Activated T-cell treated with anti-CD3 and anti-CD28 coated beads, Interleukin-2, amount 50 U/mL, for 4 hours (primary cell): ENCODE measurements around the gene TANGO2. TPM values are rescaled to one million over a fixed set of nuclear protein-coding genes. Genes with fewer than 3 reads are reported as not detected.

ENCODE experiments used
- ATAC-seq, 2 donors: fragments of 200-7000 bp; cut with Tn5 transposase; one replicate each; pipeline ENCODE4 v1.10.0; 2021
- DNase-seq: peaks from one replicate; pipeline ENCODE4 v3.0.0-alpha.2; 2020
- H3K27me3 Mint-ChIP-seq: one replicate; pipeline ENCODE4 v1.8.0; 2021; ENCODE audit warnings: low read depth, mixed read lengths
- H3K36me3 Mint-ChIP-seq: one replicate; pipeline ENCODE4 v1.8.0; 2022; ENCODE audit warnings: mixed read lengths; ENCODE audit not compliant: insufficient read depth
- H3K4me1 Mint-ChIP-seq: one replicate; pipeline ENCODE4 v1.8.0; 2021; ENCODE audit warnings: low read depth, mixed read lengths
- H3K4me3 Mint-ChIP-seq: one replicate; pipeline ENCODE4 v1.8.0; 2021; ENCODE audit warnings: mild to moderate bottlenecking, moderate library complexity, mixed read lengths
- H3K9me3 Mint-ChIP-seq: one replicate; pipeline ENCODE4 v1.8.0; 2021; ENCODE audit warnings: mixed read lengths
- total RNA-seq, 3 donors: library from RNA; stranded (reverse); gene quantifications; one replicate each; pipeline ENCODE4 v1.2.1, GENCODE V29; 2021

The TANGO2 gene
- total RNA-seq, 3 donors from 2014 or later, result 23.1 to 26.8 (median 25.3) TPM

GRCh38 chr22:19997561-19998231 lies 23.2 kb upstream of the TANGO2 start:
- H3K4me3 Mint-ChIP-seq, result no peak overlapping the region
- ATAC-seq (no peak), DNase-seq (no peak)
- H3K4me1 Mint-ChIP-seq, result no peaks in the 10 kb centered on the region
- H3K27me3 Mint-ChIP-seq, result peaks cover 2% of the 10 kb centered on the region
- H3K36me3 Mint-ChIP-seq, result no peaks in the 10 kb centered on the region
- no peaks in the 10 kb centered on the region for H3K9me3 Mint-ChIP-seq

GRCh38 chr22:19998232-19998951 lies 22.5 kb upstream of the TANGO2 start:
- peaks cover 6% of the 10 kb centered on the region for H3K9me3 Mint-ChIP-seq
- H3K4me3 Mint-ChIP-seq, result no peak overlapping the region
- peaks cover 2% of the 10 kb centered on the region for H3K27me3 Mint-ChIP-seq
- DNase-seq (no peak), ATAC-seq (no peak)
- no peaks in the 10 kb centered on the region for H3K4me1 Mint-ChIP-seq
- H3K36me3 Mint-ChIP-seq, result peaks cover under 1% of the 10 kb centered on the region

- ATAC-seq (no peak), DNase-seq (no peak)
- H3K36me3 Mint-ChIP-seq, result peaks cover 2% of the 10 kb centered on the region
- H3K27me3 Mint-ChIP-seq, result peaks cover 2% of the 10 kb centered on the region
- H3K4me1 Mint-ChIP-seq, result no peaks in the 10 kb centered on the region
- peaks cover 13% of the 10 kb centered on the region for H3K9me3 Mint-ChIP-seq
- H3K4me3 Mint-ChIP-seq, result no peak overlapping the region
Measured at GRCh38 chr22:19998991-19999820, 21.7 kb upstream of the TANGO2 start.

GRCh38 chr22:20000246-20001081 lies 20.4 kb upstream of the TANGO2 start:
- peaks cover 4% of the 10 kb centered on the region for H3K36me3 Mint-ChIP-seq
- H3K4me1 Mint-ChIP-seq, result no peaks in the 10 kb centered on the region
- H3K4me3 Mint-ChIP-seq, result no peak overlapping the region
- ATAC-seq, result no peak
- H3K9me3 Mint-ChIP-seq, result peaks cover 17% of the 10 kb centered on the region
- DNase-seq, result no peak
- H3K27me3 Mint-ChIP-seq, result peaks cover 2% of the 10 kb centered on the region

- Mint-ChIP-seq H3K4me3 (no peak overlapping the region), H3K36me3 (peaks cover 4% of the 10 kb centered on the region), H3K27me3 (peaks cover 2% of the 10 kb centered on the region), H3K9me3 (peaks cover 17% of the 10 kb centered on the region), H3K4me1 (no peaks in the 10 kb centered on the region)
- DNase-seq, result no peak
- ATAC-seq, result no peak
Measured at GRCh38 chr22:20001082-20001638, 19.8 kb upstream of the TANGO2 start.

- Mint-ChIP-seq H3K36me3 (peaks cover 4% of the 10 kb centered on the region), H3K9me3 (peaks cover 17% of the 10 kb centered on the region), H3K27me3 (peaks cover 2% of the 10 kb centered on the region), H3K4me3 (no peak overlapping the region), H3K4me1 (no peaks in the 10 kb centered on the region)
- DNase-seq (no peak), ATAC-seq (no peak)
Measured at GRCh38 chr22:20002128-20002527, 18.8 kb upstream of the TANGO2 start.

- Mint-ChIP-seq H3K4me3 (no peak overlapping the region), H3K4me1 (no peaks in the 10 kb centered on the region), H3K9me3 (peaks cover 17% of the 10 kb centered on the region), H3K36me3 (peaks cover 4% of the 10 kb centered on the region), H3K27me3 (peaks cover 2% of the 10 kb centered on the region)
- DNase-seq, result no peak
- ATAC-seq, result no peak
Measured at GRCh38 chr22:20002636-20003035, 18.3 kb upstream of the TANGO2 start.

GRCh38 chr22:20003304-20003703 lies 17.6 kb upstream of the TANGO2 start:
- no peaks in the 10 kb centered on the region for H3K4me1 Mint-ChIP-seq
- H3K9me3 Mint-ChIP-seq, result peaks cover 17% of the 10 kb centered on the region
- H3K36me3 Mint-ChIP-seq, result peaks cover 4% of the 10 kb centered on the region
- peaks cover 2% of the 10 kb centered on the region for H3K27me3 Mint-ChIP-seq
- no peak overlapping the region for H3K4me3 Mint-ChIP-seq
- no peak for ATAC-seq
- DNase-seq, result no peak

- H3K4me1 Mint-ChIP-seq, result no peaks in the 10 kb centered on the region
- H3K27me3 Mint-ChIP-seq, result peaks cover 2% of the 10 kb centered on the region
- ATAC-seq (no peak), DNase-seq (no peak)
- H3K36me3 Mint-ChIP-seq, result peaks cover 4% of the 10 kb centered on the region
- peaks cover 17% of the 10 kb centered on the region for H3K9me3 Mint-ChIP-seq
- no peak overlapping the region for H3K4me3 Mint-ChIP-seq
Measured at GRCh38 chr22:20004464-20004863, 16.4 kb upstream of the TANGO2 start.

GRCh38 chr22:20008221-20008995 lies 12.5 kb upstream of the TANGO2 start:
- no peak for DNase-seq
- Mint-ChIP-seq H3K4me3 (no peak overlapping the region), H3K27me3 (no peaks in the 10 kb centered on the region), H3K4me1 (no peaks in the 10 kb centered on the region), H3K9me3 (peaks cover 10% of the 10 kb centered on the region), H3K36me3 (peaks cover 3% of the 10 kb centered on the region)
- ATAC-seq, result no peak

- peaks cover 2% of the 10 kb centered on the region for H3K36me3 Mint-ChIP-seq
- no peaks in the 10 kb centered on the region for H3K27me3 Mint-ChIP-seq
- ATAC-seq, result no peak
- H3K9me3 Mint-ChIP-seq, result peaks cover 5% of the 10 kb centered on the region
- no peak overlapping the region for H3K4me3 Mint-ChIP-seq
- no peaks in the 10 kb centered on the region for H3K4me1 Mint-ChIP-seq
- DNase-seq, result no peak
Measured at GRCh38 chr22:20009018-20009491, 11.9 kb upstream of the TANGO2 start.

- Mint-ChIP-seq H3K4me3 (no peak overlapping the region), H3K27me3 (no peaks in the 10 kb centered on the region), H3K4me1 (no peaks in the 10 kb centered on the region), H3K36me3 (no peaks in the 10 kb centered on the region), H3K9me3 (no peaks in the 10 kb centered on the region)
- no peak for DNase-seq
- no peak for ATAC-seq
Measured at GRCh38 chr22:20009582-20010306, 11.2 kb upstream of the TANGO2 start.
